ENCODE data around the gene IRAK4.
"Not testable (repeated sequence)": the region's sequence is repeated elsewhere in the genome, so short reads cannot be mapped to it uniquely, and the experiment has no call there.

The IRAK4 gene

GRCh38 chr12:43758728-43759563 is at the start of gene IRAK4, which contains the start of gene PUS7L:
Gene IRAK4, plus strand, starts transcription at chr12:43758951. Its CDS starts 9,161 bp downstream, at chr12:43768112.
Gene PUS7L, minus strand, starts transcription at chr12:43758790. Its CDS starts 3,545 bp downstream, at chr12:43755245.
- DNase-seq (ENCODE audit: low read depth, low spot score) = peak; percentile 90

DNA sequence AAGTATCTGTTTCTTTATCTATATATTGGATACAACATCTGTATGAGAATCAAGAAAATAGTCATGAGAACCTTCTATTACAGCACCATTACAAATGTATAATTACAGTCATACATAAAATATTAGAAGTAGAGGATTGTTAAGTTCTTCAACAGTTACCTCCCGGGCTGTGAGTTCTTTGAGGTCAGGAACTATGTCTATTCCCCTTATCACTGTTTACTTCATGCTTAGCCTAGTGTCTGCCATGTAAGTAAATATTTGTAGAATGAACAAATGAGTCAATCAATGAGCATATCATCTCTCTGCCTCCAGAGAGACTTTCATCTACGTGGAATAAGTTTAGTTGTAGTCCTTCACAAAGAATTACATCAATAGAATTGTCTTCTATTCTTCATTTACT is 47.4 kb upstream of the IRAK4 start:
- no peak for DNase-seq (ENCODE audit: low read depth, low spot score)

DNA sequence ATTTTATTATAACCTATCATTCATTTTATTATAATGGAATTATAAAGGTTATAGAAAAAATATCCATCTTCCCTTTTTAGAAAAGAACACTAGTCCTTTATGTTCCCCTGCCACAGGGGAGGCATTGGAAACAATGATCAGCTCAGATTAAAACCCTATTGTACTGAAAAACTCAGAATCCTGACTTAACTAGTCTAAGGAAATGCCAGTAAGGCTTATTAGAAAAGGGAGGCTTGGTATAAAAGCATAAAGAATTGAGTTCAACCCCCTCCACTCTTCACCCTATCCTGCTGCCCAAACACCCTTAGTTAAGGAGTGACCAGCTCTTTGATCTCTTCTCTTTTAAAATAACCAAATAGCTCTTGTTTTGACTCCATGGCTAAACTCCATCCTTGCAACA is 36.1 kb upstream of the IRAK4 start:
- DNase-seq (ENCODE audit: low read depth, low spot score) = no peak

DNA sequence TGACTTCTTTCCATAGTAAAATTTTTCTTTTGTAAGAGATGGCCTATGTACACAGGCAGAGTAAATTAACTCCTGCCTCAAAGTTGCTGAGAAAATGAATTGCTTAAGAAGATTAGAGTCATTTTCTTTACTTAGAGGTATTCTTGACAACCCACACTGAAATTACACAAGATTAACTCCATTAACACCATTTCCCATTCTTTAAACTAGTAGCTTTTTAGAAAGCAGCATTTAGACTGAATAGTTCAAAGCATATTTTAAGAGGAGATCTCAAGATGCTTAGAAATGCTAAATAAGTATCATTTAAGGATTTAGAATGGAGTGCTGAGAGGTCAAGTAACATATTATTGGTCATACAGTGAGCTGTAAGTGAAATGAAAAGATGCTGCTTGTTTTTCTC is 35.6 kb upstream of the IRAK4 start:
- no peak for DNase-seq (ENCODE audit: low read depth, low spot score)

GRCh38 chr12:43728117-43728516 is 30.6 kb upstream of the IRAK4 start:
- DNase-seq (ENCODE audit: low read depth, low spot score) = no peak

GRCh38 chr12:43728698-43729097 is 30.1 kb upstream of the IRAK4 start:
- DNase-seq (ENCODE audit: low read depth, low spot score) = no peak

- no peak for DNase-seq (ENCODE audit: low read depth, low spot score)
These were observed 28.5 kb upstream of the IRAK4 start for GRCh38 chr12:43730283-43730682.

- no peak for DNase-seq (ENCODE audit: low read depth, low spot score)
These were observed 25.1 kb upstream of the IRAK4 start for GRCh38 chr12:43733687-43734086.

DNA sequence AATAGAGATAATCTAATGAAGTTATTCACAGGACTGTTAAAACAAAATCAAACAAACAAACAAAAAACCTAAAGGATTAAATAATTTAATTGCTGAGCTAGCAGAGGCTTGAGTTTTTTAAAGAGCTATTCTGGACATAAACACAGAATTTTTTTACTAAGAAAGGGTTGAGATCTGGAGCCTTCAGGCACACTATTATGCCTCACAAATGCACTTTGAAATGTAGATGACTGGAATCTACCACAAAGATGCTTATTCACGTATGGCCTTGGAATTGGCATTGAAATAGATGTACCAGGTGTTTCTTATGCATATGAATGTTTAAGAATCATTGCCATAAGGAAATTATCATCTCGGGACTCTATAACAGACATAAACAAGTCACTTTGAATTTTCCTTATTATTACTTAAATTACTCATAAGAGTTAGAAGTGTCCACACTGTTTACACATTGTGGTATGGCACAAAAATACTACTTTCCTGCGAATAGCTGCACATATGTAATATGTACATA is 21.8 kb upstream of the IRAK4 start:
- no peak for DNase-seq (ENCODE audit: low read depth, low spot score)

- DNase-seq (ENCODE audit: low read depth, low spot score) = no peak
These were observed 21.1 kb upstream of the IRAK4 start for GRCh38 chr12:43737646-43738045.

GRCh38 chr12:43740511-43741100 is 18.1 kb upstream of the IRAK4 start:
- DNase-seq (ENCODE audit: low read depth, low spot score) = no peak

DNA sequence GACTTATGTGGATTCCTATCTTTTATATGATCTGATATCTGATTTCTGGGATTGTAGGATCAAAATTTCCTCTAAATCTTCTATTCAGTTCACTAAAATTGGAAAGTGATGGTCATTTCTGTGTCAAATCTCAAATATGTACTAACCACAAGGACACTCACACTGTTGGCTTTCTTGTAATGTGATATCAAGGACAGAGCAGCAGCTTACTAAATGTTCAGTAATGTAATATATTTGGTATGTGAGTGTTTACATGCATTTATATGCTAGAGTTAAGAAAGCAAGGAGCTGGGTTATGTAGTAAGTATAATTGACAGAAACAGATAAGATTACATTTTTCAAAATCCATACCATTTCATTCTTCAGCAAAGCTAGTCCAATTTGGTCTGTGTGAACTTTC is 16.6 kb upstream of the IRAK4 start:
- no peak for DNase-seq (ENCODE audit: low read depth, low spot score)

DNA sequence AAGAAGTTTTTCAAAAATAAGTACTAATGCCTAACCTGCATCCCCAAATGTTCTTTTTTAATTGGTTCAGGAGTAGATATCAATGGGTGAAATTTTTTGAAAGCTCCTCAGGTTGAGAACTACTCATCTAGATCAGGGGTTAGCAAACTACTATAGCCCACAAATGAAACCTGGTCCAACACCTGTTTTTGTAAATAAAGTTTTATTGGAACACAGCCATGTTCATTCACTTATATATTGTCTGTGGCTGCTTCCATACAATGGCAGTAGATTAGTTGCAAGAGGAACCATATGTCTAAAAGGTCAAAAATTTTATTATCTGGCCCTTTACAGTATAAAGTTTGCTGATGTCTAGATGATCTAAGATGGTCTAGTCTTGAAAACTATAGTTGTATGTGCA is 13.9 kb upstream of the IRAK4 start:
- no peak for DNase-seq (ENCODE audit: low read depth, low spot score)

DNA sequence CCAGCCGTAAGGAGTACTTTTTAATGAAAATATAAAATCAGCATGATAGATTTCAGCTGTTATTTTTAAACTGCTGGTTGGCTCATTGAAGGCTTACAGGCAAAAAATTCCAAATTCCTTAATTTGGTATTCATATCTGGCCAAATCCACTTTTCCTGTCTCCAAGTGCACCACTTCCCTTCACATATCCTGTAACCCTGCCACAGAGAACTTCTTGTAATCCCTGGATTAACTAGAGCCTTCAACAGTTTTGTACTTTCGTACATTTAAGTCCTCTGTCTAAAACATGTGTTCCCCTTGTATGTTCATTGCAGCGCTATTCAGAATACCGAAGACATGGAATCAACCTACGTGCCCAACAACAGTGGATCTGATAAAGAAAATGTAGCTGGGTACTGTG is 9.7 kb upstream of the IRAK4 start:
- no peak for DNase-seq (ENCODE audit: low read depth, low spot score)

DNA sequence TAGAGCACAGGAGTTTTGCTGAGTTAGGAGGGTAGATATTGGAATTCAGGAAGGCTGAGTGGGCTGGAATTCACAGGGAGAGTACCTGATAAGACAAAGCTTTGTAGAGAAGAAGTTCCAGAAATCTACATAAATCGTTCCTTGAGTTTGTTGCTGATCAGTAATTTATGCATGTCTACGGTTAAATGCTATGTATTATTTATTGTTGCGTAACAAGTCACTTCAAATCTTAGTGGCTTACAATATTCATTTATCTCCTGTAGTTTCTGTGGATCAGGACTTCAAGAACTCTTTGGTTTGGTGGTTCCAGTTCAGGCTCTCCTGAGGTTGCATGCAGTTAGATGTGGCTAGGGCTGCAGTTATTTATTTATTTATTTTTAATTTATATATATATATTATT is 7.9 kb upstream of the IRAK4 start:
- DNase-seq (ENCODE audit: low read depth, low spot score) = no peak

GRCh38 chr12:43751360-43751759 is 7.4 kb upstream of the IRAK4 start:
- not testable (repeated sequence) for DNase-seq (ENCODE audit: low read depth, low spot score)

- no peak for DNase-seq (ENCODE audit: low read depth, low spot score)
These were observed 4.7 kb upstream of the IRAK4 start for GRCh38 chr12:43754015-43754414.

GRCh38 chr12:43758247-43758727 is 464 bp upstream of the IRAK4 start:
- no peak for DNase-seq (ENCODE audit: low read depth, low spot score)

- DNase-seq (ENCODE audit: low read depth, low spot score) = no peak
These were observed 1.6 kb downstream of the IRAK4 start for GRCh38 chr12:43760396-43760795.

GRCh38 chr12:43761500-43761899 is 2.7 kb downstream of the IRAK4 start:
- no peak for DNase-seq (ENCODE audit: low read depth, low spot score)

GRCh38 chr12:43762596-43762995 is 3.8 kb downstream of the IRAK4 start:
- no peak for DNase-seq (ENCODE audit: low read depth, low spot score)

GRCh38 chr12:43763769-43764168 is 5.0 kb downstream of the IRAK4 start:
- no peak for DNase-seq (ENCODE audit: low read depth, low spot score)

GRCh38 chr12:43764528-43764927 is 5.8 kb downstream of the IRAK4 start:
- DNase-seq (ENCODE audit: low read depth, low spot score) = no peak
